ENCODE data around the gene DEPDC5. TPM values are rescaled to one million over a fixed set of nuclear protein-coding genes. Genes with fewer than 3 reads are reported as not detected.
A peak's percentile ranks its signal among the peaks of the same experiment; 100 is the strongest.

DEPDC5 gene
- total RNA-seq, 1 donor from 2014 or later = 37.1 TPM

DNA sequence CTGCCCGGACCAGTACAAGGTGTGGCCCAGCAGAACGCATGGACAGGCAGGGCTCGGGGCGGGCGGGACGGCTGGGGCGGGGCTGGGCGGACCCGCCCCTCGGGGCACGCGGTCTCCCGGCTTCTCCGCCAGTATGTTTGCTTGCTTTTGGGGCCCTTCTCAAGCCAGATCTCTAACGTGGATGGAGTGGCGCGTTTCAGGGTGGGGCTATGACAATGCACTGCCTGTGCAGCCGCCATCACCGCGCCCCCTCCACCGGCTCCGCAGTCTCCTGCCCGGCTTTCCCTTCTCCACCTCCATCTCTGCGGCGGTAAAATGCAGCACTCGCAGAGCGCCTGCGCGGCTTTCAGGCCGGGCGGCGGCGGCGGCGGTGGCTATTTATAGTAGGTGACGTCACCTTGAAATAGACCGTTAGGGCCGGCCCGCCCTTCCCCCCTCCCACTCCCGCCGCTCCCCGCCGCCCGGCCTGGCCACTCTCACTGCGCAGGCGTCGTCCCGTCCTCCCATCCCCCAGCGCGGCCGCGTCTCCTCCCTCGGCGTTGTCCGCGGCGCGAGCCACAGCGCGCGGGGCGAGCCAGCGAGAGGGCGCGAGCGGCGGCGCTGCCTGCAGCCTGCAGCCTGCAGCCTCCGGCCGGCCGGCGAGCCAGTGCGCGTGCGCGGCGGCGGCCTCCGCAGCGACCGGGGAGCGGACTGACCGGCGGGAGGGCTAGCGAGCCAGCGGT lies 190.3 kb downstream of the DEPDC5 start, which contains the start of gene YWHAH:
YWHAH (plus strand) TSS at position 558 of the 722 bp plus-strand sequence. CDS start 199 bp downstream, outside the sequence.
- Histone ChIP-seq H3K9me3 (ENCODE audit: low read depth) (no peaks in the 10 kb centered on the region), H3K79me2 (ENCODE audit: low read depth) (peaks cover 46% of the 10 kb centered on the region), H3K4me3 (peak within 1 kb of the TSS; percentile 98), H4K20me1 (ENCODE audit: low read depth) (peaks cover 40% of the 10 kb centered on the region), H2AFZ (replicated peaks) (peak within 1 kb of the TSS; percentile 98), H3K36me3 (no peaks in the 10 kb centered on the region), H3K4me2 (peak within 1 kb of the TSS; percentile 89), H3F3A (ENCODE audit: low read depth) (peaks cover 7% of the 10 kb centered on the region), H3K9ac (peak within 1 kb of the TSS; percentile 90), H3K27ac (peak within 1 kb of the TSS; percentile 97), H3K4me1 (peaks cover 16% of the 10 kb centered on the region), H3K27me3 (no peaks in the 10 kb centered on the region)
- H3K27me3 Mint-ChIP-seq (ENCODE audit: insufficient read depth, low read depth) = peaks cover 5% of the 10 kb centered on the region
- TF ChIP-seq EZH2 (IDR thresholded peaks at IDR 0.05) (no peak), EZH2phosphoT487 (IDR thresholded peaks at IDR 0.05) (no peak)
- TF ChIP-seq, protein P1, sequence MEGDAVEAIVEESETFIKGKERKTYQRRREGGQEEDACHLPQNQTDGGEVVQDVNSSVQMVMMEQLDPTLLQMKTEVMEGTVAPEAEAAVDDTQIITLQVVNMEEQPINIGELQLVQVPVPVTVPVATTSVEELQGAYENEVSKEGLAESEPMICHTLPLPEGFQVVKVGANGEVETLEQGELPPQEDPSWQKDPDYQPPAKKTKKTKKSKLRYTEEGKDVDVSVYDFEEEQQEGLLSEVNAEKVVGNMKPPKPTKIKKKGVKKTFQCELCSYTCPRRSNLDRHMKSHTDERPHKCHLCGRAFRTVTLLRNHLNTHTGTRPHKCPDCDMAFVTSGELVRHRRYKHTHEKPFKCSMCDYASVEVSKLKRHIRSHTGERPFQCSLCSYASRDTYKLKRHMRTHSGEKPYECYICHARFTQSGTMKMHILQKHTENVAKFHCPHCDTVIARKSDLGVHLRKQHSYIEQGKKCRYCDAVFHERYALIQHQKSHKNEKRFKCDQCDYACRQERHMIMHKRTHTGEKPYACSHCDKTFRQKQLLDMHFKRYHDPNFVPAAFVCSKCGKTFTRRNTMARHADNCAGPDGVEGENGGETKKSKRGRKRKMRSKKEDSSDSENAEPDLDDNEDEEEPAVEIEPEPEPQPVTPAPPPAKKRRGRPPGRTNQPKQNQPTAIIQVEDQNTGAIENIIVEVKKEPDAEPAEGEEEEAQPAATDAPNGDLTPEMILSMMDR (IDR thresholded peaks at IDR 0.05) = no peak
- H3K4me1 Mint-ChIP-seq = peaks cover 14% of the 10 kb centered on the region
- no peaks in the 10 kb centered on the region for H3K9me3 Mint-ChIP-seq
- DNase-seq (ENCODE audit: low spot score) = peak; percentile 99
- H3K27ac Mint-ChIP-seq = no peak within 1 kb of the TSS
- H3K4me3 Mint-ChIP-seq = peak within 1 kb of the TSS; percentile 85
- peaks cover 12% of the 10 kb centered on the region for H3K36me3 Mint-ChIP-seq

DNA sequence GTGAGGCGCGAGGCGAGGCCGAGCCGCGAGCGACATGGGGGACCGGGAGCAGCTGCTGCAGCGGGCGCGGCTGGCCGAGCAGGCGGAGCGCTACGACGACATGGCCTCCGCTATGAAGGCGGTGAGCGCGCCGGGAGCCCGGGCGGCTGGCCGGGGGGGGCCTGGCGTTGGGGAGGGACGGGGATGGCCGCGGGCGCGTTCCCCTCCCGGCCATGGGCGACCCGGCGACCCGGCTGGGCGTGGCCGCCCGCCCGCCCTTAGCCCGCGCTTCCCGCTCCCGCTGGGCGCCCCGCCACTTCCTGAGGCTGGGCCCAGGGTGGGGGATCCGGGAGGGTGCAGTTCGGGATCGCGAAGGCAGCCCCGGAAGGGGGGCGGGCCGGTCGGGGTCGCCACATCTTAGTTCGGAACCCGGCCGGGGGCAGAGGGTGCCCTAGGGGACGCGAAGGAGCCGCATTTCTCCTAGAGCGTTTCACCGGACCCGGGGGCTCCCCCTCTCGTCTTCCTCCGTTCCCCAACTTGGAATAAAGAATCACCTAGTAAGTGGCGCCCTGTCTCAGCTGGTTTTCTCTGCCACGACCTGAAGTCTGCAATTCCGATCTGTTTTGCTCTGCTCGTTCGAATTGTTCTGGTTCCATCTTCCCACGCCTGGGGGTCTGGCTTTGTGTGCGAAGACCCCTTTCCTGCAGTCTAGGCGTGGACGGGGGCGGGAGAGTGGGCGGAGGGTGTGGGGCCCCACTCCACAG lies 191.1 kb downstream of the DEPDC5 start:
- Histone ChIP-seq H3K27ac (peak overlapping the region; percentile 97), H4K20me1 (ENCODE audit: low read depth) (peaks cover 48% of the 10 kb centered on the region), H3K4me3 (peak overlapping the region; percentile 98), H3K79me2 (ENCODE audit: low read depth) (peaks cover 53% of the 10 kb centered on the region), H2AFZ (replicated peaks) (no peak overlapping the region), H3K9me3 (ENCODE audit: low read depth) (no peaks in the 10 kb centered on the region), H3K36me3 (peaks cover 3% of the 10 kb centered on the region), H3K4me1 (peaks cover 16% of the 10 kb centered on the region), H3F3A (ENCODE audit: low read depth) (peaks cover 11% of the 10 kb centered on the region), H3K27me3 (no peaks in the 10 kb centered on the region), H3K9ac (peak overlapping the region; percentile 90), H3K4me2 (peak overlapping the region; percentile 88)
- Mint-ChIP-seq H3K27ac (no peak overlapping the region), H3K9me3 (no peaks in the 10 kb centered on the region), H3K4me1 (peaks cover 11% of the 10 kb centered on the region), H3K4me3 (peak overlapping the region; percentile 64), H3K27me3 (ENCODE audit: insufficient read depth, low read depth) (peaks cover 5% of the 10 kb centered on the region), H3K36me3 (peaks cover 16% of the 10 kb centered on the region)
- DNase-seq (ENCODE audit: low spot score) = no peak
- TF ChIP-seq EZH2 (IDR thresholded peaks at IDR 0.05) (no peak), EZH2phosphoT487 (IDR thresholded peaks at IDR 0.05) (no peak)
- TF ChIP-seq, protein P1 (IDR thresholded peaks at IDR 0.05) = no peak

DNA sequence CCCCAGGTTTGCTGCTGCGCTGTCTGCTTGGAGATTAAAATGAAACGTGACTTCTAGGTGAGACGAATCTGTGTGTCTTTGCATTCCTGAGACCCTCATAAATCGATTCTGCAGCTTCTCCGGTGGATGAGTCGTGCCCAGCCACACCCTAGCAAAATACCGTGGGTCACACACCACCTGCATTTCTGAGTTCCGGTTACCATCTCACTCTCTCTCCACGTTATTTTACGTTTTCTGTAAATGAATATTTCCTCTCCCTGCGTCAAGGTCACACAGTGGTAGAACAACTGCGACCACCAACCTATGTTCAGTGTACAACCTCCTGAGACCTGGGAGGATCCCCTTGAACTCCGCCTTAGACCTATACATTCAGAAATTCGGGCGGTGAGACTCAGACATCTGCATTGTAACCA lies 191.6 kb downstream of the DEPDC5 start:
- TF ChIP-seq, protein P1 (IDR thresholded peaks at IDR 0.05) = no peak
- TF ChIP-seq EZH2phosphoT487 (IDR thresholded peaks at IDR 0.05) (no peak), EZH2 (IDR thresholded peaks at IDR 0.05) (no peak)
- Histone ChIP-seq H3F3A (ENCODE audit: low read depth) (peaks cover 11% of the 10 kb centered on the region), H3K27me3 (no peaks in the 10 kb centered on the region), H3K4me1 (peaks cover 16% of the 10 kb centered on the region), H3K9me3 (ENCODE audit: low read depth) (no peaks in the 10 kb centered on the region), H2AFZ (replicated peaks) (no peak overlapping the region), H4K20me1 (ENCODE audit: low read depth) (peaks cover 53% of the 10 kb centered on the region), H3K79me2 (ENCODE audit: low read depth) (peaks cover 59% of the 10 kb centered on the region), H3K36me3 (peaks cover 3% of the 10 kb centered on the region), H3K4me3 (peak overlapping the region; percentile 98), H3K4me2 (peak overlapping the region; percentile 88), H3K27ac (no peak overlapping the region), H3K9ac (peak overlapping the region; percentile 90)
- Mint-ChIP-seq H3K36me3 (peaks cover 18% of the 10 kb centered on the region), H3K4me1 (peaks cover 11% of the 10 kb centered on the region), H3K27ac (no peak overlapping the region), H3K9me3 (no peaks in the 10 kb centered on the region), H3K4me3 (no peak overlapping the region), H3K27me3 (ENCODE audit: insufficient read depth, low read depth) (peaks cover 2% of the 10 kb centered on the region)
- peak; percentile 19 for DNase-seq (ENCODE audit: low spot score)

Data from neural progenitor cell (in vitro differentiated cells).